ENCODE results near the gene INKA1. TPM values are rescaled to one million over a fixed set of nuclear protein-coding genes. Genes with fewer than 3 reads are reported as not detected.

The INKA1 gene
- total and polyA plus RNA-seq, 2 donors (not counting 1 experiment from before 2014, with no cell fraction given): 6.5 to 7.3 TPM

GRCh38 chr3:49757197-49757596 lies 45.9 kb upstream of the INKA1 start:
- H3K27ac ChIP-seq (ENCODE audit: insufficient read depth, low read length): no peak overlapping the region
- peaks cover 48% of the 10 kb centered on the region for H3K79me2 ChIP-seq (ENCODE audit: control insufficient read depth, insufficient read depth, low read length)
- H3K36me3 ChIP-seq (ENCODE audit: control insufficient read depth, insufficient read depth, low read length): no peaks in the 10 kb centered on the region
- H3K27me3 ChIP-seq (ENCODE audit: control insufficient read depth, insufficient read depth, low read length): no peaks in the 10 kb centered on the region
- no peak for TF ChIP-seq EZH2 (IDR thresholded peaks at IDR 0.05; ENCODE audit: low read length, missing control alignments)
- TF ChIP-seq CTCF (conservative IDR thresholded peaks at IDR 0.05 in 1 of 2, IDR thresholded peaks at IDR 0.05 in 1 of 2; ENCODE audit: low read depth in 1 of 2, low read length in 2 of 2): no peak
- H4K20me1 ChIP-seq (ENCODE audit: control insufficient read depth, extremely low read depth, insufficient read depth, low read length): no peaks in the 10 kb centered on the region
- H3K4me3 ChIP-seq (replicated peaks in 1 of 4; ENCODE audit: control extremely low read depth in 1 of 4, insufficient read depth in 1 of 4, low read depth in 3 of 4, low read length in 4 of 4): no peak overlapping the region
- H3K4me2 ChIP-seq (ENCODE audit: extremely low read depth, insufficient read depth, low read length): no peak overlapping the region
- no peaks in the 10 kb centered on the region for H3K4me1 ChIP-seq (ENCODE audit: control insufficient read depth, extremely low read depth, insufficient read depth, low read length)
- no peak overlapping the region for H2AFZ ChIP-seq (ENCODE audit: low read length)
- H3K9ac ChIP-seq (ENCODE audit: insufficient read depth, low read length): no peak overlapping the region
- DNase-seq (ENCODE audit: low read depth in 2 of 2): no peak
- no peaks in the 10 kb centered on the region for H3K9me3 ChIP-seq (ENCODE audit: control insufficient read depth, insufficient read depth, low read depth, low read length)

GRCh38 chr3:49759226-49759625 lies 43.8 kb upstream of the INKA1 start:
- Histone ChIP-seq H2AFZ (ENCODE audit: low read length) (no peak overlapping the region), H3K9me3 (ENCODE audit: control insufficient read depth, insufficient read depth, low read depth, low read length) (no peaks in the 10 kb centered on the region), H3K27ac (ENCODE audit: insufficient read depth, low read length) (no peak overlapping the region), H3K9ac (ENCODE audit: insufficient read depth, low read length) (no peak overlapping the region), H3K4me2 (ENCODE audit: extremely low read depth, insufficient read depth, low read length) (no peak overlapping the region), H3K4me1 (ENCODE audit: control insufficient read depth, extremely low read depth, insufficient read depth, low read length) (no peaks in the 10 kb centered on the region), H4K20me1 (ENCODE audit: control insufficient read depth, extremely low read depth, insufficient read depth, low read length) (no peaks in the 10 kb centered on the region), H3K4me3 (replicated peaks in 1 of 4; ENCODE audit: control extremely low read depth in 1 of 4, insufficient read depth in 1 of 4, low read depth in 3 of 4, low read length in 4 of 4) (no peak overlapping the region), H3K79me2 (ENCODE audit: control insufficient read depth, insufficient read depth, low read length) (peaks cover 44% of the 10 kb centered on the region), H3K36me3 (ENCODE audit: control insufficient read depth, insufficient read depth, low read length) (no peaks in the 10 kb centered on the region), H3K27me3 (ENCODE audit: control insufficient read depth, insufficient read depth, low read length) (no peaks in the 10 kb centered on the region)
- DNase-seq (ENCODE audit: low read depth in 2 of 2): no peak
- TF ChIP-seq CTCF (conservative IDR thresholded peaks at IDR 0.05 in 1 of 2, IDR thresholded peaks at IDR 0.05 in 1 of 2; ENCODE audit: low read depth in 1 of 2, low read length in 2 of 2) (no peak), EZH2 (IDR thresholded peaks at IDR 0.05; ENCODE audit: low read length, missing control alignments) (no peak)

GRCh38 chr3:49761661-49762060 lies 41.4 kb upstream of the INKA1 start:
- Histone ChIP-seq H4K20me1 (ENCODE audit: control insufficient read depth, extremely low read depth, insufficient read depth, low read length) (no peaks in the 10 kb centered on the region), H3K79me2 (ENCODE audit: control insufficient read depth, insufficient read depth, low read length) (peaks cover 44% of the 10 kb centered on the region), H3K4me2 (ENCODE audit: extremely low read depth, insufficient read depth, low read length) (no peak overlapping the region), H2AFZ (ENCODE audit: low read length) (no peak overlapping the region), H3K27me3 (ENCODE audit: control insufficient read depth, insufficient read depth, low read length) (no peaks in the 10 kb centered on the region), H3K27ac (ENCODE audit: insufficient read depth, low read length) (no peak overlapping the region), H3K4me1 (ENCODE audit: control insufficient read depth, extremely low read depth, insufficient read depth, low read length) (no peaks in the 10 kb centered on the region), H3K4me3 (replicated peaks in 1 of 4; ENCODE audit: control extremely low read depth in 1 of 4, insufficient read depth in 1 of 4, low read depth in 3 of 4, low read length in 4 of 4) (no peak overlapping the region), H3K9ac (ENCODE audit: insufficient read depth, low read length) (no peak overlapping the region), H3K36me3 (ENCODE audit: control insufficient read depth, insufficient read depth, low read length) (no peaks in the 10 kb centered on the region), H3K9me3 (ENCODE audit: control insufficient read depth, insufficient read depth, low read depth, low read length) (no peaks in the 10 kb centered on the region)
- DNase-seq (ENCODE audit: low read depth in 2 of 2): no peak
- no peak for TF ChIP-seq EZH2 (IDR thresholded peaks at IDR 0.05; ENCODE audit: low read length, missing control alignments)
- no peak for TF ChIP-seq CTCF (conservative IDR thresholded peaks at IDR 0.05 in 1 of 2, IDR thresholded peaks at IDR 0.05 in 1 of 2; ENCODE audit: low read depth in 1 of 2, low read length in 2 of 2)

All from fibroblast of lung (primary cell).